IPS-15b (cell line): ENCODE data around the gene CCP110.

Source experiments
- H3K27me3 ChIP-seq: one replicate; pipeline ENCODE4 v1.6.1; 2013; ENCODE audit warnings: low read length; ENCODE audit not compliant: control insufficient read depth, insufficient read depth
- H3K36me3 ChIP-seq: one replicate; pipeline ENCODE4 v1.6.1; 2013; ENCODE audit warnings: low read length; ENCODE audit not compliant: control insufficient read depth, insufficient read depth
- H3K4me1 ChIP-seq: one replicate; pipeline ENCODE4 v1.6.1; 2013; ENCODE audit warnings: mild to moderate bottlenecking, low read length; ENCODE audit not compliant: control insufficient read depth, insufficient read depth
- H3K4me3 ChIP-seq: one replicate; pipeline ENCODE4 v1.5.1; 2013; ENCODE audit warnings: low read depth, low read length
- H3K9ac ChIP-seq: one replicate; pipeline ENCODE4 v1.6.1; 2013; ENCODE audit warnings: low read depth, mild to moderate bottlenecking, low read length
- H3K9me3 ChIP-seq: one replicate; pipeline ENCODE4 v1.6.1; 2013; ENCODE audit warnings: mild to moderate bottlenecking, low read length; ENCODE audit not compliant: control insufficient read depth, insufficient read depth

CCP110 gene

GRCh38 chr16:19589106-19589505, 65.4 kb downstream of the CCP110 start:
- H3K36me3 ChIP-seq = peaks cover 10% of the 10 kb centered on the region
- no peaks in the 10 kb centered on the region for H3K27me3 ChIP-seq
- H3K9ac ChIP-seq = no peak overlapping the region
- H3K4me3 ChIP-seq = no peak overlapping the region
- no peaks in the 10 kb centered on the region for H3K9me3 ChIP-seq
- H3K4me1 ChIP-seq = no peaks in the 10 kb centered on the region

GRCh38 chr16:19589771-19590302, 66.1 kb downstream of the CCP110 start:
- Histone ChIP-seq H3K27me3 (no peaks in the 10 kb centered on the region), H3K9me3 (no peaks in the 10 kb centered on the region), H3K4me3 (no peak overlapping the region), H3K9ac (no peak overlapping the region), H3K4me1 (no peaks in the 10 kb centered on the region), H3K36me3 (peaks cover 10% of the 10 kb centered on the region)

DNA sequence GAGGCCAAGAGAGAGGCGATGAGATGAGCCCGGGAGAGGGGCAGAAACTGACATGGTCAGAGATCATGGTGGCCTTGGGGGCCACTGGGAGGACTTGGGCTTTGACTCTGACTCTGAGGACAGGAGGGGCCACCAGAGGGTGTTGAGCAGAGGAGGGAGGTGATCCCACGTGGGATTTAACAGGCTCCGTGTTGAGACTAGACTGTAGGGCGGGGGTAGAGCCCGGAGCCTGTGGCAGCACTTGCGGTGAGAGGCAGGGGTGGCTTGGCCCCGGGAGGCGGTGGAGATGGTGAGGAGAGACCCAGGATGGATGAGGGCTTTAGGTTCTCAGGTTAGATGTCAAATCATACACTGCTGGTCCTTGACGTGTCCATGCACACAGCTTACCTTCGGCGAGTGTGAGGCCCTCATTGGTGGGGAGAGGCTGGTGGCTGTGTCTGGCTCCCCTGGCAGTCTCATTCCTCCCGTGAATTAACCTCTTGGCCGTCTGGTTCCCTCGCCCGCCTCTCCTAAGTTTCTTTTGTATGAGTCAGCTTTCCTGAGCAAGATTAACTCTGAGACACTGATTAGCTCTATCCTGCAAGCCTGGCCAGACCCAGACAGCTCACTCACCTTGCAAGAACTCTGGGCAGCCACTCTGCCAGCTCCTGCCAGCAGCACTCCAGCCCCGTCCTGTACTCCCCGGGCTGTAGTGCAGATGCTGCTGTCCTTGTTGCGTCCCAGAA, 71.5 kb downstream of the CCP110 start:
- Histone ChIP-seq H3K9ac (no peak overlapping the region), H3K9me3 (no peaks in the 10 kb centered on the region), H3K4me1 (peaks cover 3% of the 10 kb centered on the region), H3K36me3 (peaks cover 16% of the 10 kb centered on the region), H3K4me3 (no peak overlapping the region), H3K27me3 (no peaks in the 10 kb centered on the region)

DNA sequence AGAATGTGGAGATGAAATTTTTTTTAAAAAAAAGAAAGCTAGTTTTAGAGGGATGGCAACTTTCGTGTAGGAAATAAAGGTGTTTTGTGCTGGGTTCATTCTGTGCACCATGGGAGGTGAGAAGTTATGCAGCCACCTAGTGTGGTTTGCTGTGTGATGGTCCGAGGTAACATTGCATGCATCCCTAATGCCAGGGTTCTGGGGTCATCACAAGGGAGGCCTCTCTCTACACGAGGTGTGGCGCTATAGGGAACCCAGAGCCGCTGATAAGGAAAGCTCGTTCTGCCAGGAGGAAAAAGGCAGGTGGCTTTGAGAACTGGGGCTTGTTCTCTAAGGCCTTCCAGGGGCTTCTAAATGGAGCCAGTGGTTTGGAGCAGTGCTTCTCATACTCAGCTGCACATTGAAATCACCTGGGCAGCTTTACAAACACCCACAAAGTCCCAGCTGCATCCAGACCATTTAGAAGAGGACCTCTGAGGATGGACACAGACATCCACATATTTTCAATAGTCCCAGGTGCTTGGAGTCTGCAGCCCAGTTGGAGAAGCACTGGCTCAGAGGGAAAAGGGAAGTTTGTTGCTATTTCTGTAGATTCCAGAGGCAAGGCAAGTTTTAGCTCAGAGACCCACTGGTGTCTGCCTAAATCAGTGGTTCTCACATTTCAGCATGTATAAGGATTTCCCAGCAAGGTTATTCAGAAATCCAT, 75.2 kb downstream of the CCP110 start:
- Histone ChIP-seq H3K9ac (no peak overlapping the region), H3K4me3 (no peak overlapping the region), H3K9me3 (no peaks in the 10 kb centered on the region), H3K4me1 (peaks cover 5% of the 10 kb centered on the region), H3K27me3 (no peaks in the 10 kb centered on the region), H3K36me3 (peaks cover 6% of the 10 kb centered on the region)

- Histone ChIP-seq H3K36me3 (peaks cover 4% of the 10 kb centered on the region), H3K9me3 (no peaks in the 10 kb centered on the region), H3K4me3 (no peak overlapping the region), H3K9ac (no peak overlapping the region), H3K27me3 (no peaks in the 10 kb centered on the region), H3K4me1 (peaks cover 5% of the 10 kb centered on the region)
Measured at GRCh38 chr16:19599968-19600716, 76.4 kb downstream of the CCP110 start.

DNA sequence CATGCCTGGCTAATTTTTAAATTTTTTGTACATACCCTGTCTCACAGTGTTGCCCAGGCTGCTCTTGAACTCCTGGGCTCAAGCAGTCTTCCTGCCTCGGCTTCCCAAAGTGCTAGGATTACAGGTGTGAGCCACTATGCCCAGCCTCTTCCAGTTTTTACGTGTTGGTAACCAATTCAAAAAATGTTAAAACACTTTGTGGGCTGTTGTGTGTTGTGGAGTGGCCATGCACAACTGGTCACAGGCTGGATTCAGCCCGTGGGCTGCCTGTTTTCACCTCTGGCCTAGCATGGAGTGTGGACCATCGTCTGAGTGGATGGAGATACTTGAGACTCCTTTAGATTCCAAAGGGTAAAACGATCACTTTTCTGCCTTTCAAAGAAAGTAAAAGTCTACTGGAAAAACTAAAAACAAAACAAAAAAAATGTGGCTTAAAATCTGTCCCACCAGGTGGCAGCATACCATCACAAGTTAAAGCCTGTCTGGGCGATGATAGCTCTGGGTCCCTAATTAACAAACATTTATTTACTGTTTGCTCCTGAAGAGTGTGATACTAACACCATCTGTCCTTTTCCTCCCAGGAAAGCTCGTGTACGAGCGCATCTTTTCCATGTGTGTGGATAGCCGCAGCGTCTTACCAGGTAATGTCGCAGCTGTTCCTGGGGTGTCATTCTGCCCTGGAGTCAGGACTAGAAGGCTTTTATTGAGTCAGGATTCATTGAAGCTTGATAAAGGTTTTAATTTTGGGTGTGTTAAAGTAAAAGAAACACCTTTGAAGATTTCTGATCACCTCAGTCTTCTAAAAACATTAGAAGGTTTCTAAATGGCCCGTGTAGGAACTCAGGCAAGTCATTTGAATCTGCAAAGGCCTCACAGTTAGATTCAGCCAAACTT, 77.6 kb downstream of the CCP110 start:
- Histone ChIP-seq H3K4me1 (peaks cover 5% of the 10 kb centered on the region), H3K9ac (peak overlapping the region; percentile 8), H3K27me3 (no peaks in the 10 kb centered on the region), H3K9me3 (no peaks in the 10 kb centered on the region), H3K4me3 (no peak overlapping the region), H3K36me3 (peaks cover 2% of the 10 kb centered on the region)
